ENCODE measurements around the gene PSMC2. TPM values are rescaled to one million over a fixed set of nuclear protein-coding genes. Genes with fewer than 3 reads are reported as not detected.

PSMC2 gene
- total RNA-seq, 1 donor from 2014 or later: 80.5 TPM

- Mint-ChIP-seq H3K27me3 (ENCODE audit: unreplicated experiment) (no peaks in the 10 kb centered on the region), H3K4me3 (ENCODE audit: unreplicated experiment) (no peak overlapping the region), H3K36me3 (ENCODE audit: low read depth, unreplicated experiment) (peaks cover 4% of the 10 kb centered on the region), H3K27ac (ENCODE audit: unreplicated experiment) (no peak overlapping the region), H3K9me3 (ENCODE audit: unreplicated experiment) (no peaks in the 10 kb centered on the region), H3K4me1 (ENCODE audit: unreplicated experiment) (no peaks in the 10 kb centered on the region)
- no peak for TF ChIP-seq CTCF (IDR thresholded peaks at IDR 0.05; ENCODE audit: unreplicated experiment)
- no peak for DNase-seq (ENCODE audit: low spot score)
These were observed 70.8 kb downstream of the PSMC2 start for GRCh38 chr7:103418241-103418640.

Other genes with a start within 250 kb of the PSMC2 start
- 6.1 TPM for gene NAPEPLD, start 198.5 kb upstream of the PSMC2 start, total RNA-seq (ENCODE audit: unreplicated experiment)
- gene PMPCB, start 50.2 kb upstream of the PSMC2 start, total RNA-seq (ENCODE audit: unreplicated experiment): 101 TPM
- gene DNAJC2, start 2.9 kb upstream of the PSMC2 start, total RNA-seq (ENCODE audit: unreplicated experiment): 35.8 TPM
- 3.0 TPM for gene SLC26A5, start 98.6 kb downstream of the PSMC2 start, total RNA-seq (ENCODE audit: unreplicated experiment)

All from endothelial cell (in vitro differentiated cells).